ENCODE results near the gene KCND2. TPM values are rescaled to one million over a fixed set of nuclear protein-coding genes. Genes with fewer than 3 reads are reported as not detected.

The KCND2 gene
- total and polyA plus RNA-seq, 8 donors, result 0.21 to 1.9 (median 0.63) TPM

GRCh38 chr7:120272261-120272660, 714 bp upstream of the KCND2 start:
- H3K27me3 ChIP-seq, result peaks cover 3 to 36% of the 10 kb centered on the region in 2 donors
- no peak overlapping the region for H3K27ac ChIP-seq
- peak; percentile 39 to 49 for TF ChIP-seq CTCF (IDR thresholded peaks at IDR 0.05)
- peak; percentile 90 for ATAC-seq
- no peaks in the 10 kb centered on the region for H3K9me3 ChIP-seq
- no peaks in the 10 kb centered on the region for H3K36me3 ChIP-seq
- H3K4me1 ChIP-seq, result peaks cover 0 to 8% of the 10 kb centered on the region in 2 donors
- peak overlapping the region; percentile 27 to 32 for H3K4me3 ChIP-seq
- DNase-seq, result peak in 2 of 4 donors; percentile 23 to 28
- intact Hi-C loops (cut with DNase I), result loop anchor here in 1 of 2 donors (10.0 kb wide), 1 partner anchor 337 kb away; no protein-coding TSS in a partner anchor

GRCh38 chr7:120273476-120273975, 551 bp downstream of the KCND2 start:
- no peak for TF ChIP-seq CTCF (IDR thresholded peaks at IDR 0.05)
- intact Hi-C loops (cut with DNase I), result loop anchor here in 1 of 2 donors (10.0 kb wide), 1 partner anchor 339 kb away; no protein-coding TSS in a partner anchor
- H3K36me3 ChIP-seq, result no peaks in the 10 kb centered on the region
- peaks cover 0 to 8% of the 10 kb centered on the region in 2 donors for H3K4me1 ChIP-seq
- DNase-seq (peak in 3 of 4 donors; percentile 25 to 81 (median 32)), ATAC-seq (peak; percentile 60)
- H3K9me3 ChIP-seq, result no peaks in the 10 kb centered on the region
- no peak overlapping the region for H3K27ac ChIP-seq
- peaks cover 3 to 36% of the 10 kb centered on the region in 2 donors for H3K27me3 ChIP-seq
- peak overlapping the region; percentile 27 to 32 for H3K4me3 ChIP-seq

GRCh38 chr7:120274482-120274881, 1.5 kb downstream of the KCND2 start:
- Histone ChIP-seq H3K4me3 (no peak overlapping the region), H3K27me3 (peaks cover 3 to 36% of the 10 kb centered on the region in 2 donors), H3K27ac (no peak overlapping the region), H3K9me3 (no peaks in the 10 kb centered on the region), H3K4me1 (peaks cover 0 to 8% of the 10 kb centered on the region in 2 donors), H3K36me3 (no peaks in the 10 kb centered on the region)
- intact Hi-C loops (cut with DNase I), result loop anchor here in 1 of 2 donors (10.0 kb wide), 1 partner anchor 340 kb away; no protein-coding TSS in a partner anchor
- ATAC-seq, result no peak
- DNase-seq, result peak in 1 of 4 donors; percentile 63
- no peak for TF ChIP-seq CTCF (IDR thresholded peaks at IDR 0.05)

DNA sequence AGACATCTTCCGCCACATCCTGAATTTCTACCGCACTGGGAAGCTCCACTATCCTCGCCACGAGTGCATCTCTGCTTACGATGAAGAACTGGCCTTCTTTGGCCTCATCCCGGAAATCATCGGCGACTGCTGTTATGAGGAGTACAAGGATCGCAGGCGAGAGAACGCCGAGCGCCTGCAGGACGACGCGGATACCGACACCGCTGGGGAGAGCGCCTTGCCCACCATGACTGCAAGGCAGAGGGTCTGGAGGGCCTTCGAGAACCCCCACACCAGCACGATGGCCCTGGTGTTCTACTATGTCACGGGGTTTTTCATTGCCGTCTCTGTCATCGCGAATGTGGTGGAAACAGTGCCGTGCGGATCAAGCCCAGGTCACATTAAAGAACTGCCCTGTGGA, 1.9 kb downstream of the KCND2 start:
- no peak for ATAC-seq
- no peaks in the 10 kb centered on the region for H3K9me3 ChIP-seq
- TF ChIP-seq CTCF (IDR thresholded peaks at IDR 0.05), result no peak
- no peaks in the 10 kb centered on the region for H3K36me3 ChIP-seq
- no peak overlapping the region for H3K4me3 ChIP-seq
- H3K4me1 ChIP-seq, result peaks cover 0 to 8% of the 10 kb centered on the region in 2 donors
- no peak overlapping the region for H3K27ac ChIP-seq
- intact Hi-C loops (cut with DNase I), result loop anchor here in 1 of 2 donors (10.0 kb wide), 1 partner anchor 340 kb away; no protein-coding TSS in a partner anchor
- peak in 1 of 4 donors; percentile 37 for DNase-seq
- peaks cover 3 to 36% of the 10 kb centered on the region in 2 donors for H3K27me3 ChIP-seq

GRCh38 chr7:120276720-120277119, 3.7 kb downstream of the KCND2 start:
- H3K4me3 ChIP-seq, result no peak overlapping the region
- H3K27ac ChIP-seq, result no peak overlapping the region
- ATAC-seq (no peak), DNase-seq (no peak)
- intact Hi-C loops (cut with DNase I), result loop anchor here in 1 of 2 donors (10.0 kb wide), 1 partner anchor 342 kb away; no protein-coding TSS in a partner anchor
- no peaks in the 10 kb centered on the region for H3K36me3 ChIP-seq
- H3K9me3 ChIP-seq, result no peaks in the 10 kb centered on the region
- peaks cover 0 to 34% of the 10 kb centered on the region in 2 donors for H3K27me3 ChIP-seq
- peaks cover 0 to 8% of the 10 kb centered on the region in 2 donors for H3K4me1 ChIP-seq
- TF ChIP-seq CTCF (IDR thresholded peaks at IDR 0.05), result no peak
